NB4 (cell line): Measurements from ENCODE around the gene MCC.

ENCODE experiments used
- MYC ChIP-seq: IDR thresholded peaks from 2 replicates; pipeline ENCODE4 v1.6.1; 2011; ENCODE audit warnings: low read depth, low read length
- POLR2A ChIP-seq: IDR thresholded peaks from 2 replicates; pipeline ENCODE4 v1.6.1; 2011; ENCODE audit warnings: mild to moderate bottlenecking; ENCODE audit not compliant: insufficient read length; ENCODE audit errors: extremely low read depth
- TF ChIP-seq, protein P1 (sequence below): IDR thresholded peaks from one replicate; pipeline ENCODE4 v1.5.1; 2012; ENCODE audit warnings: low read depth, low read length
- TF ChIP-seq, protein P2 (sequence below): IDR thresholded peaks from 2 replicates; pipeline ENCODE4 v1.6.1; 2011; ENCODE audit warnings: low read depth, low read length

DNA sequence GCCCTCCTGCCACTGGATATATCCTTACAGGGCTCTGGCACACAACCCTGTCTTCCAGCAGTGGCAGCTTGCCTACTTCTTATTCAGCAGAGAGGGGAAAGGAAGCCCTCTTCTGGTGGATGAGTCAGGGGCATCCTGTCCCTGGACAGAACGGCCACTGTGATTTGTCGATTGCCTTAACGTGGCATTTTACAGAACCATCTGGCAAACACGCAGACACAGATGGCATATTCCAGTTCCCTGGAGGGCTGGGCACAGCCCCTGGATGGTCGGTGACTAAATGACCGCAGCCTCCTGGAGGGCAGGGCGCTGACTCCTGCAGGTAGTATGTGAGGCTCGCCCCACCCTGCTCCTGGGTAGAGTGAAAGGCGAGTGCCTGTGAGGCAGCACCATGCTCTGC is 449.5 kb downstream of the MCC start:
- TF ChIP-seq, protein P1, sequence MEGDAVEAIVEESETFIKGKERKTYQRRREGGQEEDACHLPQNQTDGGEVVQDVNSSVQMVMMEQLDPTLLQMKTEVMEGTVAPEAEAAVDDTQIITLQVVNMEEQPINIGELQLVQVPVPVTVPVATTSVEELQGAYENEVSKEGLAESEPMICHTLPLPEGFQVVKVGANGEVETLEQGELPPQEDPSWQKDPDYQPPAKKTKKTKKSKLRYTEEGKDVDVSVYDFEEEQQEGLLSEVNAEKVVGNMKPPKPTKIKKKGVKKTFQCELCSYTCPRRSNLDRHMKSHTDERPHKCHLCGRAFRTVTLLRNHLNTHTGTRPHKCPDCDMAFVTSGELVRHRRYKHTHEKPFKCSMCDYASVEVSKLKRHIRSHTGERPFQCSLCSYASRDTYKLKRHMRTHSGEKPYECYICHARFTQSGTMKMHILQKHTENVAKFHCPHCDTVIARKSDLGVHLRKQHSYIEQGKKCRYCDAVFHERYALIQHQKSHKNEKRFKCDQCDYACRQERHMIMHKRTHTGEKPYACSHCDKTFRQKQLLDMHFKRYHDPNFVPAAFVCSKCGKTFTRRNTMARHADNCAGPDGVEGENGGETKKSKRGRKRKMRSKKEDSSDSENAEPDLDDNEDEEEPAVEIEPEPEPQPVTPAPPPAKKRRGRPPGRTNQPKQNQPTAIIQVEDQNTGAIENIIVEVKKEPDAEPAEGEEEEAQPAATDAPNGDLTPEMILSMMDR = no peak
- TF ChIP-seq POLR2A (no peak), MYC (no peak)
- TF ChIP-seq, protein P2, sequence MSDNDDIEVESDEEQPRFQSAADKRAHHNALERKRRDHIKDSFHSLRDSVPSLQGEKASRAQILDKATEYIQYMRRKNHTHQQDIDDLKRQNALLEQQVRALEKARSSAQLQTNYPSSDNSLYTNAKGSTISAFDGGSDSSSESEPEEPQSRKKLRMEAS = no peak
